H1 (cell line): Measurements from ENCODE around the gene CYBA. TPM values are rescaled to one million over a fixed set of nuclear protein-coding genes. Genes with fewer than 3 reads are reported as not detected.

Experiments used
- CTCF ChIA-PET: fragments of 300-600 bp; sonication (Branson Sonifier 250); formaldehyde crosslinking; loops from one replicate; lab custom pipeline; 2021; ENCODE audit not compliant: partially characterized antibody; lab: Charles Lee
- POLR2A ChIA-PET: fragments of 300-600 bp; sonication (Branson Sonifier 250); formaldehyde crosslinking; loops from one replicate; lab custom pipeline; 2021; ENCODE audit warnings: inconsistent platforms; ENCODE audit not compliant: partially characterized antibody; lab: Charles Lee
- DNase-seq, 2 experiments: peaks; one replicate each; pipeline versions ENCODE4 v3.0.0 to v3.0.0-alpha.2; 2010 to 2022; ENCODE audit warnings: low spot score in 2 of 2, low read depth in 1 of 2, mixed read lengths in 1 of 2
- FAIRE-seq: peaks from 2 replicates; lab custom pipeline; 2011; peaks lifted over from hg19 to GRCh38; lab: Jason Lieb, UNC
- H2AFZ ChIP-seq: 2 replicates; pipeline ENCODE4 v1.8.1; 2012; ENCODE audit warnings: low read length, inconsistent platforms
- H2AK5ac ChIP-seq: 2 replicates; pipeline ENCODE4 v1.6.1; 2013; ENCODE audit warnings: low read depth, low read length
- H2BK120ac ChIP-seq: replicated peaks from 2 replicates; pipeline ENCODE3; 2013; ENCODE audit warnings: low read depth, low read length, inconsistent platforms
- H2BK12ac ChIP-seq: 2 replicates; pipeline ENCODE4 v1.6.1; 2013; ENCODE audit warnings: low read depth, low read length
- H2BK15ac ChIP-seq: 2 replicates; pipeline ENCODE4 v1.6.1; 2013; ENCODE audit warnings: low read length
- H2BK20ac ChIP-seq: 2 replicates; pipeline ENCODE4 v1.6.1; 2013; ENCODE audit warnings: low read length
- H2BK5ac ChIP-seq: 2 replicates; pipeline ENCODE4 v1.6.1; 2013; ENCODE audit warnings: low read depth, low read length
- H3K14ac ChIP-seq: 2 replicates; pipeline ENCODE4 v1.6.1; 2013; ENCODE audit warnings: inconsistent platforms; ENCODE audit not compliant: insufficient read length
- H3K18ac ChIP-seq: 2 replicates; pipeline ENCODE4 v1.6.1; 2013; ENCODE audit warnings: low read length; ENCODE audit errors: extremely low read depth
- H3K23ac ChIP-seq: 2 replicates; pipeline ENCODE4 v1.6.1; 2013; ENCODE audit warnings: inconsistent platforms; ENCODE audit not compliant: insufficient read length
- H3K23me2 ChIP-seq: 2 replicates; pipeline ENCODE4 v1.6.1; 2013; ENCODE audit warnings: low read depth, low read length
- H3K27ac ChIP-seq: 2 replicates; pipeline ENCODE4 v1.6.1; 2011; ENCODE audit warnings: low read depth, low read length, inconsistent platforms
- H3K27me3 ChIP-seq, 4 experiments: replicated peaks in 1 of 4; 1 replicate in 1 of 4; 2 replicates in 3 of 4; pipeline versions ENCODE4 v1.6.1 to v1.8.1; 2011 to 2013; ENCODE audit warnings: low read length in 3 of 4, mild to moderate bottlenecking in 3 of 4, inconsistent platforms in 2 of 4, mixed read lengths in 2 of 4, moderate library complexity in 1 of 4; ENCODE audit not compliant: control insufficient read depth in 3 of 4, insufficient read depth in 3 of 4; ENCODE audit errors: extremely low read depth in 1 of 4
- H3K36me3 ChIP-seq, 4 experiments: 2 replicates each; pipeline versions ENCODE4 v1.6.1 to v1.8.1; 2011 to 2013; ENCODE audit warnings: mild to moderate bottlenecking in 4 of 4, low read length in 3 of 4, moderate library complexity in 2 of 4, control low read depth in 1 of 4, inconsistent platforms in 1 of 4; ENCODE audit not compliant: insufficient read depth in 4 of 4, control insufficient read depth in 2 of 4
- H3K4ac ChIP-seq: replicated peaks from 2 replicates; pipeline ENCODE3; 2013; ENCODE audit warnings: low read length, low read depth, mixed read lengths, inconsistent platforms; ENCODE audit not compliant: insufficient read length
- H3K4me1 ChIP-seq, 4 experiments: replicated peaks in 1 of 4; 1 replicate in 1 of 4; 2 replicates in 3 of 4; pipeline versions ENCODE4 v1.6.1 to v1.8.1; 2011 to 2013; ENCODE audit warnings: low read length in 3 of 4, inconsistent platforms in 2 of 4, mixed read lengths in 1 of 4; ENCODE audit not compliant: insufficient read depth in 4 of 4, control insufficient read depth in 3 of 4
- H3K4me2 ChIP-seq, 2 experiments: 2 replicates each; pipeline versions ENCODE4 v1.6.1 to v1.8.1; 2011 to 2013; ENCODE audit warnings: low read depth in 2 of 2, low read length in 2 of 2, control low read depth in 1 of 2, inconsistent platforms in 1 of 2, mild to moderate bottlenecking in 1 of 2; ENCODE audit not compliant: insufficient read depth in 1 of 2
- H3K4me3 ChIP-seq, 4 experiments: fragments of 200-600, 300-600 bp in 1 of 4; sonication (generic), shearing (Covaris generic), sonication (Bioruptor Twin) in 1 of 4; 2 replicates each; pipeline versions ENCODE4 v1.5.1 to v1.8.1; 2011 to 2016; ENCODE audit warnings: low read length in 4 of 4, low read depth in 3 of 4, control low read depth in 2 of 4, inconsistent platforms in 2 of 4, mild to moderate bottlenecking in 2 of 4, mixed read lengths in 1 of 4, moderate library complexity in 1 of 4; ENCODE audit not compliant: insufficient read depth in 2 of 4; ENCODE audit errors: extremely low read depth in 1 of 4
- H3K56ac ChIP-seq: replicated peaks from 2 replicates; pipeline ENCODE3; 2013; ENCODE audit warnings: low read depth, mild to moderate bottlenecking, mixed read lengths, low read length, inconsistent platforms; ENCODE audit not compliant: insufficient read length
- H3K79me1 ChIP-seq: 2 replicates; pipeline ENCODE4 v1.6.1; 2013; ENCODE audit warnings: low read depth, low read length, control low read depth
- H3K79me2 ChIP-seq, 2 experiments: 2 replicates each; pipeline versions ENCODE4 v1.6.1 to v1.8.1; 2012 to 2013; ENCODE audit warnings: low read length in 2 of 2, mild to moderate bottlenecking in 2 of 2, inconsistent platforms in 1 of 2; ENCODE audit not compliant: insufficient read depth in 2 of 2, control insufficient read depth in 1 of 2
- H3K9ac ChIP-seq, 4 experiments: replicated peaks in 1 of 4; 1 replicate in 1 of 4; 2 replicates in 3 of 4; pipeline versions ENCODE4 v1.6.1 to v1.8.1; 2011 to 2013; ENCODE audit warnings: low read depth in 3 of 4, low read length in 3 of 4, control low read depth in 2 of 4, mild to moderate bottlenecking in 2 of 4, moderate library complexity in 2 of 4, inconsistent platforms in 1 of 4; ENCODE audit errors: extremely low read depth in 1 of 4
- H3K9me3 ChIP-seq, 2 experiments: 2 replicates each; pipeline versions ENCODE4 v1.6.1 to v1.8.1; 2012 to 2013; ENCODE audit warnings: mild to moderate bottlenecking in 2 of 2, moderate library complexity in 2 of 2, control low read depth in 1 of 2, inconsistent platforms in 1 of 2, low read depth in 1 of 2, low read length in 1 of 2, mixed read lengths in 1 of 2; ENCODE audit not compliant: insufficient read depth in 2 of 2
- H4K20me1 ChIP-seq, 2 experiments: replicated peaks in 1 of 2; 2 replicates each; pipeline versions ENCODE3 to v1.8.1; 2011 to 2013; ENCODE audit warnings: inconsistent platforms in 2 of 2, low read length in 2 of 2, mild to moderate bottlenecking in 1 of 2; ENCODE audit not compliant: insufficient read depth in 2 of 2, control insufficient read depth in 1 of 2
- H4K5ac ChIP-seq: 2 replicates; pipeline ENCODE4 v1.6.1; 2013; ENCODE audit warnings: low read length, low read depth, mixed read lengths, inconsistent platforms; ENCODE audit not compliant: insufficient read length
- H4K8ac ChIP-seq: 2 replicates; pipeline ENCODE4 v1.8.0; 2013; ENCODE audit warnings: mild to moderate bottlenecking, moderate library complexity, low read length, inconsistent platforms; ENCODE audit not compliant: insufficient read depth; ENCODE audit errors: extremely low read depth
- H4K91ac ChIP-seq: replicated peaks from 2 replicates; pipeline ENCODE3; 2013; ENCODE audit warnings: low read length, mixed read lengths, inconsistent platforms; ENCODE audit not compliant: insufficient read length
- ASH2L ChIP-seq: fragments of 200-600, 300-600 bp; sonication (generic); IDR thresholded peaks from one replicate; pipeline ENCODE4 v1.7.1; 2017; ENCODE audit warnings: low read length
- HDAC2 ChIP-seq, 2 experiments: fragments of 300-600 bp in 1 of 2; sonication (generic) in 1 of 2; IDR thresholded peaks; 2 replicates each; pipeline ENCODE4 v1.6.1; 2011 to 2012; ENCODE audit warnings: low read depth in 2 of 2, low read length in 2 of 2, mild to moderate bottlenecking in 2 of 2, moderate library complexity in 2 of 2, borderline replicate concordance in 1 of 2, inconsistent platforms in 1 of 2
- NANOG ChIP-seq: IDR thresholded peaks from 2 replicates; pipeline ENCODE4 v1.6.1; 2011; ENCODE audit warnings: low read length, low read depth, mild to moderate bottlenecking, inconsistent platforms; ENCODE audit not compliant: insufficient read depth, poor library complexity, severe bottlenecking
- RNF2 ChIP-seq: fragments of 200-900, 300-1000 bp; sonication (generic); IDR thresholded peaks from 2 replicates; pipeline ENCODE4 v1.7.1; 2016; ENCODE audit warnings: borderline replicate concordance, low read depth, mild to moderate bottlenecking, antibody characterized with exemption, low read length; ENCODE audit not compliant: poor library complexity, severe bottlenecking; ENCODE audit errors: missing control alignments
- SIX5 ChIP-seq: IDR thresholded peaks from 2 replicates; pipeline ENCODE4 v1.6.1; 2011; ENCODE audit warnings: mild to moderate bottlenecking, low read depth, low read length
- TCF12 ChIP-seq: IDR thresholded peaks from 2 replicates; pipeline ENCODE4 v1.6.1; 2011; ENCODE audit warnings: low read depth, mild to moderate bottlenecking, low read length
- WGBS, 2 experiments: shearing (Covaris generic) in 1 of 2; methylation state at CpG; one replicate each; pipeline versions ENCODE4 v1.1.6 to v1.1.7; 2013 to 2015; ENCODE audit warnings: low lambda C conversion rate in 2 of 2, mixed read lengths in 2 of 2, inconsistent platforms in 1 of 2, low coverage in 1 of 2, missing lambda C conversion rate in 1 of 2; ENCODE audit not compliant: insufficient replicate concordance in 2 of 2, insufficient coverage in 1 of 2, insufficient read length in 1 of 2; ENCODE audit errors: extremely low coverage in 1 of 2, missing lambda C conversion rate in 1 of 2; 5-methylcytosine and 5-hydroxymethylcytosine counted together
- polyA plus RNA-seq, 7 experiments: library from polyadenylated mRNA; depleted of rRNA in 3 of 7; stranded (reverse) in 5 of 7; unstranded in 2 of 7; fragments of >200 nt in 5 of 7; fragments of 200-250 nt in 2 of 7; gene quantifications; 1 replicate in 5 of 7; 2 replicates in 1 of 7; 4 replicates in 1 of 7; pipeline versions ENCODE4 v1.2.1 to v1.2.3, GENCODE V29; 2011 to 2013; ENCODE audit warnings: missing spikeins in 2 of 7, mixed read lengths in 2 of 7
- total RNA-seq: library from RNA; stranded (reverse); fragmentation: NEBNext Ultra II Directional; extraction: Animal tissue kit (Norgen Biotek cat#: 25700); gene quantifications from 2 replicates; pipeline ENCODE4 v1.2.1, GENCODE V29; 2021

Gene CYBA
- total and polyA plus RNA-seq, 2 of the 8 experiments (the other 6 are each of a cell fraction or from before 2014, with no cell fraction given): 136 to 254 TPM

DNA sequence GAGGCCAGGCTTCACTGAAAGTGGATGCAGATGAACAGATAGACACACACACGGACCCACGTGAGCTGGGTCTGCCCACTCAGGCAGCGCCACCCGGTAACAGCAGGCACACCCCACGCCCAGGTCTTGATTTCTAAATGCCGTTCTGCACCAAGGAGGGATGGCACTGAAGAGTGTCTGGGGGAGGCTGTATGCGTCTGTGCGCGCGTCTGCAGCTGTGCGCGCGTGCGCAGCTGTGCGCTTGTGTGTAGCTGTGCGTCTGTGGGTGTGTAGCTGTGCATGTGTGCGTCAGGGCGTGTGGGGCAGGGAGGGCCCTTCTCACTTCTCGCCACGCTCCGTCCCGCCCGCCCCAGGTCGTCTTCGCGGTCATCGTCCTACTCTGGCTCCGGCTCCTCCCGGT, 28.0 kb downstream of the CYBA start:
- Histone ChIP-seq H4K91ac (no peak overlapping the region), H2BK15ac (no peak overlapping the region), H2AK5ac (no peak overlapping the region), H3K23ac (no peak overlapping the region), H3K79me1 (peaks cover 9% of the 10 kb centered on the region; the same call in 1 of the 2 replicates), H3K9me3 (no peaks in the 10 kb centered on the region), H3K9ac (no peak overlapping the region), H3K27ac (no peak overlapping the region), H3K4ac (no peak overlapping the region), H3K18ac (no peak overlapping the region), H4K5ac (no peak overlapping the region), H4K20me1 (peaks cover 12 to 19% of the 10 kb centered on the region in 2 experiments), H3K4me1 (no peaks in the 10 kb centered on the region; a peak in 1 of 7 replicates), H4K8ac (no peak overlapping the region; the same call in 1 of the 2 replicates), H2BK120ac (no peak overlapping the region), H3K56ac (no peak overlapping the region), H3K14ac (no peak overlapping the region), H2AFZ (no peak overlapping the region), H2BK12ac (no peak overlapping the region), H3K4me3 (no peak overlapping the region), H3K4me2 (no peak overlapping the region), H3K23me2 (no peaks in the 10 kb centered on the region), H2BK5ac (no peak overlapping the region), H2BK20ac (no peak overlapping the region), H3K36me3 (peaks cover 16 to 35% (median 25%) of the 10 kb centered on the region in 4 experiments), H3K79me2 (peaks cover 0 to 9% of the 10 kb centered on the region in 2 experiments; a peak in 1 of 4 replicates), H3K27me3 (no peaks in the 10 kb centered on the region)
- FAIRE-seq: no peak
- DNase-seq: no peak
- ChIA-PET CTCF (interaction anchor here (0.6 to 11.2 kb wide), 3 partner anchors 10 to 69 kb away, joined by 3 to 89 read pairs (median 3); no protein-coding TSS in a partner anchor), POLR2A (interaction anchor here (1.0 to 1.7 kb wide), 2 partner anchors 10 to 71 kb away, joined by 3 to 6 read pairs; no protein-coding TSS in a partner anchor)
- 96% methylated on average over 28 of the region's 29 CpGs; no CpG with 5 or more reads in 1 of the 2 experiments for WGBS, 2 experiments
- TF ChIP-seq ASH2L (no peak), RNF2 (no peak), TCF12 (no peak), SIX5 (no peak), NANOG (no peak), HDAC2 (IDR thresholded peaks at IDR 0.05; ENCODE audit: borderline replicate concordance in 1 of 2, low read depth in 2 of 2, low read length in 2 of 2) (no peak)
- TF ChIP-seq, all 59 proteins: peak for 0
